MM.1S (cell line): ENCODE measurements around the gene HSP90AA1.

Experiments used
- DNase-seq: peaks from one replicate; pipeline ENCODE4 v3.0.0-alpha.2; 2015
- H2AFZ ChIP-seq: fragments of 300-600 bp; sonication (generic); 2 replicates; pipeline ENCODE4 v1.6.0; 2016; ENCODE audit warnings: antibody characterized with exemption, low read length
- H3F3A ChIP-seq: fragments of 300-600 bp; sonication (generic); 2 replicates; pipeline ENCODE4 v1.6.1; 2016; ENCODE audit warnings: mild to moderate bottlenecking, antibody characterized with exemption, low read length, moderate library complexity, mixed read lengths; ENCODE audit not compliant: insufficient read depth
- H3K27ac ChIP-seq: fragments of 300-600 bp; sonication (generic); 2 replicates; pipeline ENCODE4 v1.5.1; 2016; ENCODE audit warnings: mild to moderate bottlenecking, low read length
- H3K27me3 ChIP-seq: fragments of 300-600 bp; sonication (generic); replicated peaks from 2 replicates; pipeline ENCODE4 v1.6.0; 2016; ENCODE audit warnings: low read length; ENCODE audit not compliant: insufficient read depth
- H3K36me3 ChIP-seq: fragments of 300-600 bp; sonication (generic); replicated peaks from 2 replicates; pipeline ENCODE4 v1.6.1; 2016; ENCODE audit warnings: mild to moderate bottlenecking, low read length, mixed read lengths; ENCODE audit not compliant: insufficient read depth
- H3K4me1 ChIP-seq: fragments of 300-600 bp; sonication (generic); 2 replicates; pipeline ENCODE4 v1.6.1; 2016; ENCODE audit warnings: low read length, mixed read lengths
- H3K4me2 ChIP-seq: fragments of 300-600 bp; sonication (generic); 2 replicates; pipeline ENCODE4 v1.6.0; 2016; ENCODE audit warnings: low read depth, low read length
- H3K4me3 ChIP-seq: fragments of 300-600 bp; sonication (generic); 2 replicates; pipeline ENCODE4 v1.5.1; 2016; ENCODE audit warnings: low read length, mixed read lengths
- H3K79me2 ChIP-seq: fragments of 300-600 bp; sonication (generic); 2 replicates; pipeline ENCODE4 v1.6.1; 2016; ENCODE audit warnings: mixed run types, low read length, mixed read lengths
- H3K9ac ChIP-seq: fragments of 300-600 bp; sonication (generic); 2 replicates; pipeline ENCODE4 v1.6.1; 2016; ENCODE audit warnings: low read length, mixed read lengths
- H3K9me2 ChIP-seq: fragments of 300-600 bp; sonication (generic); replicated peaks from 2 replicates; pipeline ENCODE4 v1.6.1; 2016; ENCODE audit warnings: mild to moderate bottlenecking, low read length, mixed read lengths; ENCODE audit not compliant: insufficient read depth
- H3K9me3 ChIP-seq: fragments of 300-600 bp; sonication (generic); replicated peaks from 2 replicates; pipeline ENCODE4 v1.6.1; 2016; ENCODE audit warnings: mild to moderate bottlenecking, low read length, mixed read lengths; ENCODE audit not compliant: insufficient read depth
- H4K20me1 ChIP-seq: fragments of 300-600 bp; sonication (generic); 2 replicates; pipeline ENCODE4 v1.6.1; 2016; ENCODE audit warnings: mild to moderate bottlenecking, low read length, moderate library complexity, mixed read lengths; ENCODE audit not compliant: insufficient read depth
- CTCF ChIP-seq: fragments of 300-600 bp; sonication (generic); IDR thresholded peaks from 2 replicates; pipeline ENCODE4 v1.5.1; 2016; ENCODE audit warnings: antibody characterized with exemption, low read length, mixed read lengths
- EZH2 ChIP-seq: fragments of 300-600 bp; sonication (generic); optimal IDR thresholded peaks from 2 replicates; pipeline ENCODE3; 2017; ENCODE audit warnings: low read depth, mild to moderate bottlenecking, antibody characterized with exemption, low read length, mixed read lengths
- EZH2phosphoT487 ChIP-seq: fragments of 300-600 bp; sonication (generic); IDR thresholded peaks from 2 replicates; pipeline ENCODE4 v1.6.1; 2018; ENCODE audit warnings: antibody characterized with exemption, low read length

Gene HSP90AA1

GRCh38 chr14:102103062-102103695 is 16.3 kb upstream of the HSP90AA1 start:
- no peak overlapping the region for H3K4me3 ChIP-seq
- H3K27ac ChIP-seq = no peak overlapping the region
- no peaks in the 10 kb centered on the region for H3K9me3 ChIP-seq
- no peaks in the 10 kb centered on the region for H3K9me2 ChIP-seq
- no peaks in the 10 kb centered on the region for H3K4me1 ChIP-seq
- H3F3A ChIP-seq = no peaks in the 10 kb centered on the region
- H3K4me2 ChIP-seq = no peak overlapping the region
- H4K20me1 ChIP-seq = no peaks in the 10 kb centered on the region
- H3K27me3 ChIP-seq = no peaks in the 10 kb centered on the region
- no peaks in the 10 kb centered on the region for H3K79me2 ChIP-seq
- TF ChIP-seq CTCF (no peak), EZH2 (no peak)
- DNase-seq = no peak
- H3K36me3 ChIP-seq = no peaks in the 10 kb centered on the region
- no peak overlapping the region for H2AFZ ChIP-seq
- no peak overlapping the region for H3K9ac ChIP-seq

- H2AFZ ChIP-seq = no peak overlapping the region
- H3K27ac ChIP-seq = no peak overlapping the region
Measured at GRCh38 chr14:102097441-102098135, 10.7 kb upstream of the HSP90AA1 start.

GRCh38 chr14:102096569-102097188 is 9.8 kb upstream of the HSP90AA1 start:
- Histone ChIP-seq H3K79me2 (no peaks in the 10 kb centered on the region), H3K9ac (no peak overlapping the region), H3K36me3 (no peaks in the 10 kb centered on the region), H2AFZ (no peak overlapping the region), H4K20me1 (no peaks in the 10 kb centered on the region), H3K4me1 (no peaks in the 10 kb centered on the region), H3K4me2 (no peak overlapping the region), H3K9me3 (no peaks in the 10 kb centered on the region), H3K9me2 (no peaks in the 10 kb centered on the region), H3F3A (no peaks in the 10 kb centered on the region), H3K27me3 (no peaks in the 10 kb centered on the region), H3K4me3 (no peak overlapping the region), H3K27ac (no peak overlapping the region)
- TF ChIP-seq CTCF (peak; percentile 62), EZH2phosphoT487 (no peak)
- peak; percentile 34 for DNase-seq

More at GRCh38 chr14:102097441-102098135, 10.7 kb upstream of the HSP90AA1 start:
- Histone ChIP-seq H3K36me3 (no peaks in the 10 kb centered on the region), H3K4me3 (no peak overlapping the region), H3K27me3 (no peaks in the 10 kb centered on the region), H3K9ac (no peak overlapping the region), H4K20me1 (no peaks in the 10 kb centered on the region), H3K4me1 (no peaks in the 10 kb centered on the region), H3K4me2 (no peak overlapping the region), H3K9me2 (no peaks in the 10 kb centered on the region), H3F3A (no peaks in the 10 kb centered on the region), H3K79me2 (no peaks in the 10 kb centered on the region), H3K9me3 (no peaks in the 10 kb centered on the region)
- TF ChIP-seq EZH2phosphoT487 (no peak), CTCF (no peak), EZH2 (no peak)
- DNase-seq = no peak
